CD4-positive, alpha-beta T cell (primary cell): Measurements from ENCODE around the gene SNRNP48. TPM values are rescaled to one million over a fixed set of nuclear protein-coding genes. Genes with fewer than 3 reads are reported as not detected.

Experiments used
- ATAC-seq: fragments of 200-7000 bp; cut with Tn5 transposase; one replicate; pipeline ENCODE4 v1.10.0; 2022; ENCODE audit warnings: mild to moderate bottlenecking; ENCODE audit not compliant: poor library complexity
- CTCF ChIA-PET: fragments of 350-600 bp; sonication (Branson Sonifier 250); formaldehyde crosslinking; loops from one replicate; lab custom pipeline; 2021; ENCODE audit warnings: antibody characterized with exemption, inconsistent platforms; lab: Charles Lee
- POLR2A ChIA-PET: fragments of 350-600 bp; sonication (Branson Sonifier 250); formaldehyde crosslinking; loops from one replicate; lab custom pipeline; 2021; ENCODE audit warnings: antibody characterized with exemption, inconsistent platforms; lab: Charles Lee
- DNase-seq, 14 experiments: peaks; one replicate each; pipeline ENCODE4 v3.0.0-alpha.2; 2013 to 2020; ENCODE audit warnings: mixed read lengths in 2 of 14
- H3K27ac ChIP-seq, 2 donors: one replicate each; pipeline versions ENCODE4 v1.5.1 to v1.7.0; 2013; ENCODE audit warnings: low read length in 2 of 2, low read depth in 1 of 2, mild to moderate bottlenecking in 1 of 2
- H3K27me3 ChIP-seq, 2 experiments: 1 replicate in 1 of 2; 2 replicates in 1 of 2; pipeline versions ENCODE4 v1.6.1 to v1.7.0; 2013; ENCODE audit warnings: low read length in 2 of 2, control low read depth in 1 of 2, mild to moderate bottlenecking in 1 of 2, moderate library complexity in 1 of 2; ENCODE audit not compliant: insufficient read depth in 2 of 2, control insufficient read depth in 1 of 2
- H3K36me3 ChIP-seq: one replicate; pipeline ENCODE4 v1.6.1; 2013; ENCODE audit warnings: low read length, control low read depth; ENCODE audit not compliant: insufficient read depth
- H3K4me1 ChIP-seq: one replicate; pipeline ENCODE4 v1.6.1; 2013; ENCODE audit warnings: low read length, control low read depth; ENCODE audit not compliant: insufficient read depth
- H3K4me3 ChIP-seq: one replicate; pipeline ENCODE4 v1.5.1; 2013; ENCODE audit warnings: mild to moderate bottlenecking, low read length, moderate library complexity
- H3K9me3 ChIP-seq, 2 experiments: 1 replicate in 1 of 2; 2 replicates in 1 of 2; pipeline versions ENCODE4 v1.6.1 to v1.7.0; 2013; ENCODE audit warnings: low read length in 2 of 2, mild to moderate bottlenecking in 2 of 2, control low read depth in 1 of 2, moderate library complexity in 1 of 2; ENCODE audit not compliant: control insufficient read depth in 1 of 2, insufficient read depth in 1 of 2
- H3K27ac Mint-ChIP-seq: one replicate; pipeline ENCODE4 v1.8.0; 2020; ENCODE audit warnings: mixed read lengths
- H3K27me3 Mint-ChIP-seq: one replicate; pipeline ENCODE4 v1.8.0; 2021; ENCODE audit warnings: mixed read lengths
- H3K36me3 Mint-ChIP-seq: one replicate; pipeline ENCODE4 v1.8.0; 2021; ENCODE audit warnings: low read depth, mixed read lengths
- H3K4me1 Mint-ChIP-seq: one replicate; pipeline ENCODE4 v1.8.0; 2021; ENCODE audit warnings: low read depth, mixed read lengths
- H3K4me3 Mint-ChIP-seq: one replicate; pipeline ENCODE4 v1.8.0; 2020; ENCODE audit warnings: mild to moderate bottlenecking, mixed read lengths
- H3K9me3 Mint-ChIP-seq: one replicate; pipeline ENCODE4 v1.8.0; 2020; ENCODE audit warnings: mixed read lengths
- CTCF ChIP-seq: fragments of 200-600 bp; IDR thresholded peaks from one replicate; pipeline ENCODE4 v1.8.0; 2022; ENCODE audit warnings: antibody characterized with exemption, mild to moderate bottlenecking
- intact Hi-C, 2 experiments: fragments of 100-400 bp; cut with DNase I in 1 of 2; cut with micrococcal nuclease in 1 of 2; formaldehyde crosslinking; loops; one replicate each; pipeline versions ENCODE4 v1.15.1 to v1.9.0; 2023 to 2025; cut with DNase I, micrococcal nuclease
- total RNA-seq, 174 experiments: library from RNA in 2 of 174; stranded (reverse) in 2 of 174; gene quantifications; one replicate each; pipeline ENCODE4 v1.2.3 and lab custom pipeline; 2021 to 2026

Gene SNRNP48
- total RNA-seq, 2 experiments from 2014 or later: 12.1 to 13.4 TPM

- intact Hi-C loops: no loop called here
- peaks cover 28% of the 10 kb centered on the region for H3K27me3 Mint-ChIP-seq
- Histone ChIP-seq H3K27me3 (peaks cover 0 to 4% of the 10 kb centered on the region in 2 experiments), H3K36me3 (no peaks in the 10 kb centered on the region), H3K4me3 (no peak overlapping the region), H3K4me1 (no peaks in the 10 kb centered on the region), H3K9me3 (no peaks in the 10 kb centered on the region), H3K27ac (no peak overlapping the region)
- H3K4me1 Mint-ChIP-seq: no peaks in the 10 kb centered on the region
- no peaks in the 10 kb centered on the region for H3K36me3 Mint-ChIP-seq
- ATAC-seq (no peak), DNase-seq (no peak)
- H3K4me3 Mint-ChIP-seq: no peak overlapping the region
- TF ChIP-seq CTCF: no peak
- POLR2A ChIA-PET: no interaction called here
- H3K9me3 Mint-ChIP-seq: no peaks in the 10 kb centered on the region
- CTCF ChIA-PET: no interaction called here
- H3K27ac Mint-ChIP-seq: no peak overlapping the region
Observed at GRCh38 chr6:7628909-7629308, 38.9 kb downstream of the SNRNP48 start.

- H3K4me3 ChIP-seq: no peak overlapping the region
- ATAC-seq (no peak), DNase-seq (no peak)
- Mint-ChIP-seq H3K4me1 (no peaks in the 10 kb centered on the region), H3K27me3 (peaks cover 28% of the 10 kb centered on the region), H3K9me3 (no peaks in the 10 kb centered on the region), H3K36me3 (no peaks in the 10 kb centered on the region), H3K4me3 (no peak overlapping the region), H3K27ac (no peak overlapping the region)
- intact Hi-C loops: no loop called here
- CTCF ChIA-PET: no interaction called here
- no peak for TF ChIP-seq CTCF
- POLR2A ChIA-PET: no interaction called here
- no peaks in the 10 kb centered on the region for H3K9me3 ChIP-seq
- no peak overlapping the region for H3K27ac ChIP-seq
- no peaks in the 10 kb centered on the region for H3K36me3 ChIP-seq
- no peaks in the 10 kb centered on the region for H3K4me1 ChIP-seq
- H3K27me3 ChIP-seq: peaks cover 0 to 4% of the 10 kb centered on the region in 2 experiments
Observed at GRCh38 chr6:7629321-7629720, 39.3 kb downstream of the SNRNP48 start.

- CTCF ChIA-PET: no interaction called here
- Histone ChIP-seq H3K4me1 (no peaks in the 10 kb centered on the region), H3K9me3 (no peaks in the 10 kb centered on the region), H3K27ac (no peak overlapping the region), H3K4me3 (no peak overlapping the region), H3K36me3 (no peaks in the 10 kb centered on the region), H3K27me3 (peaks cover 0 to 7% of the 10 kb centered on the region in 2 experiments)
- no peak overlapping the region for H3K4me3 Mint-ChIP-seq
- no peak overlapping the region for H3K27ac Mint-ChIP-seq
- TF ChIP-seq CTCF: no peak
- intact Hi-C loops: no loop called here
- ATAC-seq: no peak
- H3K4me1 Mint-ChIP-seq: no peaks in the 10 kb centered on the region
- no peak for DNase-seq
- POLR2A ChIA-PET: no interaction called here
- H3K9me3 Mint-ChIP-seq: no peaks in the 10 kb centered on the region
- H3K36me3 Mint-ChIP-seq: no peaks in the 10 kb centered on the region
- H3K27me3 Mint-ChIP-seq: peaks cover 28% of the 10 kb centered on the region
Observed at GRCh38 chr6:7630792-7631191, 40.8 kb downstream of the SNRNP48 start.
